GM12878 (cell line): ENCODE data around the gene ITM2C. TPM values are rescaled to one million over a fixed set of nuclear protein-coding genes. Genes with fewer than 3 reads are reported as not detected.

Experiments
- ATAC-seq: fragments of 200-7000 bp; cut with Tn5 transposase; 3 replicates; pipeline ENCODE4 v1.9.1; 2020; ENCODE audit warnings: mild to moderate bottlenecking, moderate library complexity
- BruUV-seq: library from RNA; stranded (reverse); fragments of 400-500 nt; replicated peaks from 2 replicates; lab custom pipeline; 2021; lab: Mats Ljungman, UMichigan
- CTCF ChIA-PET: fragments of 300-600 bp; sonication (Branson Sonifier 250); formaldehyde crosslinking; extraction: SDS; loops from one replicate; lab custom pipeline; 2021; ENCODE audit warnings: inconsistent platforms; lab: Yijun Ruan, JAX
- POLR2A ChIA-PET: fragments of 350-600 bp; formaldehyde crosslinking; extraction: SDS; loops from one replicate; lab custom pipeline; 2021; ENCODE audit warnings: inconsistent platforms; lab: Charles Lee
- RAD21 ChIA-PET: fragments of 300-600 bp; sonication (Branson Sonifier 250); formaldehyde crosslinking; loops from one replicate; lab custom pipeline; 2023; ENCODE audit warnings: antibody characterized with exemption; ENCODE audit not compliant: unreplicated experiment; lab: Charles Lee
- SMC1A ChIA-PET: fragments of 300-600 bp; sonication (Branson Sonifier 250); formaldehyde crosslinking; loops from one replicate; lab custom pipeline; 2023; ENCODE audit not compliant: unreplicated experiment, uncharacterized antibody; lab: Charles Lee
- DNase-seq: peaks from one replicate; pipeline ENCODE4 v3.0.0-alpha.2; 2011; ENCODE audit warnings: low read depth, low spot score
- FAIRE-seq: peaks from 3 replicates; lab custom pipeline; 2011; peaks lifted over from hg19 to GRCh38; lab: Jason Lieb, UNC
- H2AFZ ChIP-seq: 2 replicates; pipeline ENCODE4 v1.6.0; 2011; ENCODE audit warnings: low read depth, low read length, control low read depth; ENCODE audit not compliant: control insufficient read depth
- H3K27ac ChIP-seq: 2 replicates; pipeline ENCODE4 v1.5.1; 2011; ENCODE audit warnings: control low read depth; ENCODE audit not compliant: control insufficient read depth, insufficient read depth
- H3K27me3 ChIP-seq, 2 experiments: replicated peaks in 1 of 2; 2 replicates each; pipeline versions ENCODE4 v1.6.0 to v1.6.1; 2011; ENCODE audit warnings: low read length in 1 of 2; ENCODE audit not compliant: control insufficient read depth in 2 of 2, insufficient read depth in 2 of 2
- H3K36me3 ChIP-seq, 2 experiments: 2 replicates each; pipeline ENCODE4 v1.5.1; 2011; ENCODE audit warnings: low read length in 1 of 2; ENCODE audit not compliant: control insufficient read depth in 2 of 2, insufficient read depth in 2 of 2
- H3K4me1 ChIP-seq: 2 replicates; pipeline ENCODE4 v1.6.1; 2011; ENCODE audit warnings: mild to moderate bottlenecking, low read length, moderate library complexity, mixed read lengths; ENCODE audit not compliant: control insufficient read depth, insufficient read depth
- H3K4me2 ChIP-seq: 2 replicates; pipeline ENCODE4 v1.6.0; 2011; ENCODE audit warnings: control low read depth; ENCODE audit not compliant: control insufficient read depth, insufficient read depth
- H3K4me3 ChIP-seq: fragments of 200-600 bp; sonication (generic); 2 replicates; pipeline ENCODE4 v1.5.1; 2016
- H3K79me2 ChIP-seq: 2 replicates; pipeline ENCODE4 v1.6.0; 2011; ENCODE audit warnings: low read length; ENCODE audit not compliant: control insufficient read depth, insufficient read depth
- H3K9ac ChIP-seq: 2 replicates; pipeline ENCODE4 v1.8.0; 2011; ENCODE audit warnings: low read length, control low read depth, mixed read lengths; ENCODE audit not compliant: control insufficient read depth, insufficient read depth
- H3K9me3 ChIP-seq: replicated peaks from 3 replicates; pipeline ENCODE4 v1.5.1; 2011; ENCODE audit warnings: mild to moderate bottlenecking, low read length; ENCODE audit not compliant: control insufficient read depth, insufficient read depth
- H4K20me1 ChIP-seq: 2 replicates; pipeline ENCODE4 v1.6.0; 2011; ENCODE audit not compliant: control insufficient read depth, insufficient read depth
- BCLAF1 ChIP-seq: fragments of 450-650 bp; IDR thresholded peaks from 2 replicates; pipeline ENCODE4 v1.6.1; 2017; ENCODE audit warnings: antibody characterized with exemption, mild to moderate bottlenecking, moderate library complexity
- CTCF ChIP-seq, 3 experiments: IDR thresholded peaks in 2 of 3; conservative IDR thresholded peaks in 1 of 3; 2 replicates each; pipeline ENCODE4 v1.5.1; 2011; ENCODE audit warnings: low read depth in 3 of 3, low read length in 3 of 3, mild to moderate bottlenecking in 3 of 3, control low read depth in 2 of 3, moderate library complexity in 2 of 3, inconsistent platforms in 1 of 3, mixed read lengths in 1 of 3; ENCODE audit not compliant: control insufficient read depth in 2 of 3, insufficient read depth in 1 of 3; ENCODE audit errors: extremely low read depth in 1 of 3
- EZH2 ChIP-seq: IDR thresholded peaks from 2 replicates; pipeline ENCODE4 v1.6.1; 2012; ENCODE audit warnings: low read depth, mild to moderate bottlenecking, control low read depth, inconsistent platforms, low read length, borderline replicate concordance; ENCODE audit not compliant: control insufficient read depth
- POLR2AphosphoS5 ChIP-seq: IDR thresholded peaks from 2 replicates; pipeline ENCODE4 v1.6.1; 2011; ENCODE audit warnings: mild to moderate bottlenecking, low read length, inconsistent platforms
- TAF1 ChIP-seq: IDR thresholded peaks from 2 replicates; pipeline ENCODE4 v1.6.1; 2011; ENCODE audit warnings: mild to moderate bottlenecking, low read depth, low read length, borderline replicate concordance
- TBL1XR1 ChIP-seq: IDR thresholded peaks from 2 replicates; pipeline ENCODE4 v1.6.1; 2012; ENCODE audit warnings: low read depth, low read length, improper control_type of control experiment
- WRNIP1 ChIP-seq: IDR thresholded peaks from 2 replicates; pipeline ENCODE4 v1.6.1; 2011; ENCODE audit warnings: low read depth, low read length, improper control_type of control experiment, borderline replicate concordance
- ZBTB33 ChIP-seq: fragments of 450-650 bp; IDR thresholded peaks from 2 replicates; pipeline ENCODE4 v1.6.1; 2017; ENCODE audit warnings: mild to moderate bottlenecking
- ZBTB4 ChIP-seq: fragments of 450-650 bp; formaldehyde crosslinking; IDR thresholded peaks from 2 replicates; pipeline ENCODE4 v1.4.0; 2022; ENCODE audit warnings: mild to moderate bottlenecking, moderate library complexity
- ZNF274 ChIP-seq: IDR thresholded peaks from one replicate; pipeline ENCODE4 v1.8.0; 2011; ENCODE audit not compliant: insufficient read length, insufficient read depth
- ZSCAN29 ChIP-seq: fragments of 450-650 bp; IDR thresholded peaks from 2 replicates; pipeline ENCODE4 v1.6.1; 2017; ENCODE audit warnings: mild to moderate bottlenecking, moderate library complexity
- WGBS: methylation state at CpG from one replicate; pipeline ENCODE4 v1.1.6; 2016; ENCODE audit warnings: low lambda C conversion rate; ENCODE audit not compliant: insufficient replicate concordance, insufficient coverage; ENCODE audit errors: missing lambda C conversion rate; 5-methylcytosine and 5-hydroxymethylcytosine counted together
- in situ Hi-C: fragments of 300-500 bp; cut with MboI; formaldehyde crosslinking; loops from 9 replicates; pipeline ENCODE4 v1.14.3; 2018; ENCODE audit warnings: mixed read lengths
- intact Hi-C: fragments of 100-400 bp; cut with micrococcal nuclease; formaldehyde crosslinking; loops from one replicate; pipeline ENCODE4 v1.14.2; 2022; ENCODE audit not compliant: unreplicated experiment
- polyA plus RNA-seq, 11 experiments: library from polyadenylated mRNA; depleted of rRNA in 4 of 11; unstranded in 6 of 11; stranded (reverse) in 5 of 11; fragments of >200 nt; fragmentation: Nextera tagmentation in 4 of 11; fragmentation: Illumina TruSeq in 1 of 11; extraction: Ambion mirVana in 4 of 11; extraction: Trizol in 1 of 11; gene quantifications; 1 replicate in 1 of 11; 2 replicates in 10 of 11; pipeline versions ENCODE4 v1.2.1 to v1.2.3, GENCODE V29; 2011 to 2016; ENCODE audit warnings: inconsistent platforms in 2 of 11, missing spikeins in 2 of 11, low read depth in 1 of 11
- total RNA-seq, 4 experiments: library from RNA; depleted of rRNA in 3 of 4; stranded (reverse); fragments of >200 nt in 3 of 4; fragmentation: Illumina TruSeq in 1 of 4; extraction: Trizol in 1 of 4; gene quantifications; 2 replicates each; pipeline versions ENCODE4 v1.2.1 to v1.2.3, GENCODE V29; 2013 to 2021

ITM2C gene
- total and polyA plus RNA-seq, 10 of the 15 experiments (the other 5 are each of a cell fraction or from before 2014, with no cell fraction given), result 5.4 to 195 (median 149) TPM

GRCh38 chr2:230921806-230922595 lies 57.3 kb downstream of the ITM2C start:
- Histone ChIP-seq H4K20me1 (no peaks in the 10 kb centered on the region), H2AFZ (peak overlapping the region; percentile 18; the same call in 1 of the 2 replicates), H3K4me1 (peaks cover 35% of the 10 kb centered on the region), H3K79me2 (peaks cover 84% of the 10 kb centered on the region), H3K9ac (peak overlapping the region; percentile 46), H3K4me2 (peak overlapping the region; percentile 93), H3K9me3 (no peaks in the 10 kb centered on the region), H3K4me3 (peak overlapping the region; percentile 63), H3K36me3 (no peaks in the 10 kb centered on the region), H3K27me3 (no peaks in the 10 kb centered on the region), H3K27ac (peak overlapping the region; percentile 81)
- no TSS peak for BruUV-seq
- ChIA-PET POLR2A (interaction anchor here (0.6 to 9.7 kb wide), 8 partner anchors 16 to 63 kb away, joined by 3 to 117 read pairs (median 3); no protein-coding TSS in a partner anchor), CTCF (interaction anchor here (0.8 to 16.2 kb wide), 11 partner anchors 8 to 98 kb away, joined by 3 to 315 read pairs (median 7); no protein-coding TSS in a partner anchor), RAD21 (interaction anchor here (0.9 to 11.2 kb wide), 11 partner anchors 9 to 74 kb away, joined by 3 to 261 read pairs (median 9); no protein-coding TSS in a partner anchor), SMC1A (interaction anchor here (0.6 to 16.5 kb wide), 8 partner anchors 10 to 97 kb away, joined by 3 to 248 read pairs (median 10); no protein-coding TSS in a partner anchor)
- in situ Hi-C loops, result loop anchor here (10.0 kb wide), 1 partner anchor 63 kb away; no protein-coding TSS in a partner anchor
- DNase-seq (no peak), ATAC-seq (peak; percentile 7; the same call in 2 of the 3 replicates), FAIRE-seq (no peak)
- intact Hi-C loops, result no loop called here
- WGBS, result 4% methylated on average over 11 of the region's 11 CpGs
- no peak for TF ChIP-seq ZSCAN29
- TF ChIP-seq POLR2AphosphoS5, result peak; percentile 65; the same call in 1 of the 2 replicates
- no peak for TF ChIP-seq ZBTB4
- TF ChIP-seq ZBTB33, result no peak
- TF ChIP-seq ZNF274, result no peak
- TF ChIP-seq TAF1, result no peak
- no peak for TF ChIP-seq EZH2
- no peak for TF ChIP-seq BCLAF1
- TF ChIP-seq CTCF (IDR thresholded peaks at IDR 0.05 in 2 of 3, conservative IDR thresholded peaks at IDR 0.05 in 1 of 3; ENCODE audit: control insufficient read depth in 2 of 3, extremely low read depth in 1 of 3, insufficient read depth in 1 of 3, low read depth in 3 of 3, low read length in 3 of 3), result no peak
- no peak for TF ChIP-seq TBL1XR1
- TF ChIP-seq WRNIP1, result peak; percentile 53; the same call in 1 of the 2 replicates
